ENCODE data around the gene LRPPRC.

Gene LRPPRC

GRCh38 chr2:43852196-43852730 is 143.5 kb downstream of the LRPPRC start:
- DNase-seq, result no peak

GRCh38 chr2:43851011-43851980 is 144.5 kb downstream of the LRPPRC start:
- DNase-seq, result no peak

- no peak for DNase-seq
Measured at GRCh38 chr2:43848214-43848613, 147.6 kb downstream of the LRPPRC start.

DNA sequence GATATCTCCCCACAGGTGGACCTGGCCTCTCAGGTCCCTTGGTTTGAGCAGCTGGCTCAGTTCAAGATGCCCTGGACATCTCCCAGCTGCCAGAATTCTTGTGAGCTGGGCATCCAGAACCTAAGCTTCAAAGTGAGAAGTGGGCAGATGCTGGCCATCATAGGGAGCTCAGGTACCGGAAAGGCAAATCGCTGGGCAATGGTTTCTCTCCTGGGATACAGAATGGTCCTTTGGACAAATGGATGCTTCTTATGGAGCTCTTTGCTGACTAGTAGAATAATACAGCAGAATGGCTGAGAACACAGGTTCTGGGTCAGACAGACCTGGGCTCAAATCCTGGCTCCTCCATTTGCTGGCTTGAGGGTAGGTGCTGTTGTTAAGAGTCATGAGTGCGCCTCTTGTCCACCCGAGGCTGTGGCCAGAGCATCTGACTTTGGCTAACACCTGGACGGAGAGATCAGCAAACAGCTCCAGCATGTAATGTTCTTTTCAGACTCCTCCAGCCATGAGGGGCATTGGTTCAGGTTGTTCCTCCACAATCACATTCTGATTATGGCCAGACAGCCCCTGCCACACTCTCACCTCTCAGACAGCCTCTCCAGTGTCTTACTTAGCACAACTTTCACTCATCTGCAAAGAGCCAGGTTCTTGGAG is 149.5 kb downstream of the LRPPRC start:
- DNase-seq, result no peak

GRCh38 chr2:43845181-43845580 is 150.6 kb downstream of the LRPPRC start:
- DNase-seq, result no peak

DNA sequence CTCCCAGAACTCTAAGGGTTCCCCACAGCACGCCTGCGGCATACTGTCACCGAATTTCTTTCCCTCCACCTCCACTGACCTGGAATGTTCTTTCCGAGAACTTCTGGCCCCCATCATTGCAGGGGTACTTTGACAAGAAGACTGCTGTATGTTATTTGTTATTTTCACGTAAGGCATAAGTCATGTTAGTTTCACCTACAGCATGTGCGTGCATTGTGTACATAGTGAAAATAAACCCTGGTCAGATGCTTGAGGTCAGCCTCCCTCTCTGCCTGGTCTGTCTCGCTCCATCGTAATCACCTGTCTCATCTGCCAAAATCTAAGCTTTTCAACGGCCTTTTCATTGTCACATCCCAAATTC is 152.9 kb downstream of the LRPPRC start:
- no peak for DNase-seq

GRCh38 chr2:43841949-43842865 is 153.6 kb downstream of the LRPPRC start:
- DNase-seq, result no peak

DNA sequence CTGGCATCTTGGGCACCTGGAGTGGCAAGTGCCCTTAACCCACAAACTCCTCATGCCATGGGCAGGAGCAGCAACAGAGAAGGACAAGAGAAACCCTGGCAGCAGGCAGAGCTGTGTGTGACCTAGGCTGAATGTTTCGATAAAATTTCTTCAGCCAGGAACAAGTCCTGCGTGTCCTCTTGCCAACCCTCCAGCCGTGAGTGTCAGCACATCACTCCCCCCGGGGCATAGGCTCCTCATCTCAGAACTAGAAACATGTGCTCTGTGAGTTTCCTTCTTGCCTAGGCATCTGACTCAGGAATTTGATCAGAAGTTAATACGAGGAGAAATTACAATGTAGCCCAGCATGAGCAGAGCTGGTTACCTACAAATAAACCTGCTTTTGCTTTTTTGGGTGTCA is 154.8 kb downstream of the LRPPRC start:
- DNase-seq, result no peak

GRCh38 chr2:43839776-43840564 is 155.8 kb downstream of the LRPPRC start:
- DNase-seq, result no peak

DNA sequence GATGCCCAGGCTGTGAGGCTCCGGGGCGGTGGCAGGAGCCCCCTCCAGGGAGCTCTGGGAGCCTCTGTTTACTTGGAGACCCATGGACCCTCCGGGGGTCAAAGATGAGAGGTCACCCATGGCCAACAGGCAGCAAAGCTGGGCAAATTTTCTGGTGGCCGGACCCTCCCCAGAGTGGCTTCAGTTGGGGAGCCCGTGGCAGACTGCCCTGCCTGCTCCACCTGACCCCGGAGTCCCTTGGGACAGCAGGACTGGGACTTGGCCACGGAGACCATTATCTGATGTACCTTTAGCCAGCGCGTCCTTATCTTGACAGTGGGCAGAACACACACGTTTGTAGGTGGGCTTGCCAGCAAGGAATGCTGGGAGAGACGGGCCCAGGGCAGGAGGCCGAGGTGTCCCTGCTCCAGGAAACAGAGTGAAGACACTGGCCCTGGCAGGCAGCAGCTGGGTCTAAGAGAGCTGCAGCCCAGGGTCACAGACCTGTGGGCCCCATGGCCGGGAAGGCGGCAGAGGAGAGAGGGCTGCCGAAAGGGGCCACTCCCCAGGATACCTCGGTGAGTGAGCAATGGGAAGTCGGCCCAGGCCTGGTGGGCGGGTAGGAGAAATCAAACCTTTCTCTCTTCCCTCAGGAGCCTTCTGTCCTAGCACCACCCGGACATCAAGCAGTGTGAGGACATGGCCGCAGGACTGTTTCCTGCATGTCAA is 157.1 kb downstream of the LRPPRC start, which contains the start of the genes ABCG5 and ABCG8:
TSS of gene ABCG5 (minus strand) at position 280 of the 708 bp plus-strand sequence. CDS start at position 120, 160 bp downstream.
TSS of gene ABCG8 (plus strand) at position 412 of the 708 bp plus-strand sequence. CDS start at position 495, 83 bp downstream.
- DNase-seq, result no peak

DNA sequence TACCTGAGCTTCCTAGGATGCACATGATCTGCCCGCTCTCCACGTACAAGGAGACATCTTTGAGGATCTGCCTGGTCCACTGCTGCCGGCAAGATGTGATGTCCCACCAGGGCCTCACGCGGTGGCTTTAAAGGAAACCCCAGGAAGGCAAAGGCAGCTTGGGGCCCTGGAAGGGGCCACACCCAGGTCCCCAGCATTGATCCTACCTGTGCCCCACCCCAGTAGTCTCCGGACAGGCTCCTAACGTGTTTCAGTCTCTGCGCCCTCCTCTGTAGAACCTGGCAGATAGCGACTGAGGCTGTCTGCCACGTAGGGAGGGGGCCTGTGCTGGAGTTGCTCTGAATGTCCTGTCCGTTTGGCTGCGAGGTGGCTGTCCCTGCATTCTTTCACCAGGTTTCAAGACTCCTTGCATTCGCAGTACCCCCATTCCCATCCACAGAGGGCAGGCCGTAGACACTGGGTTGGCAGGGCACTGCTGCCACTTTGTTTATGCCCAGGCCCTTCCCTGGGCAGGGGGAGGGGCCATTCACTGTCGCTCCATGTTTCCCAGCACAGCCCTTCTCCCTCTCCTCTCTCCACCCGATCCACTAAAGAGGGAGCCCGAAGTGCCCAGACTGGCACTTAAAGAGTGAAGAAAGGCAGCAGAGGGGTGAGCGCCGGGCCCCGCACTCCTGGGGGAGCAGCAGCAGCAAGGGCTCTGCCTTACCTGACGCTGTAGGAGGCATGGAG is 157.8 kb downstream of the LRPPRC start:
- DNase-seq, result no peak

DNA sequence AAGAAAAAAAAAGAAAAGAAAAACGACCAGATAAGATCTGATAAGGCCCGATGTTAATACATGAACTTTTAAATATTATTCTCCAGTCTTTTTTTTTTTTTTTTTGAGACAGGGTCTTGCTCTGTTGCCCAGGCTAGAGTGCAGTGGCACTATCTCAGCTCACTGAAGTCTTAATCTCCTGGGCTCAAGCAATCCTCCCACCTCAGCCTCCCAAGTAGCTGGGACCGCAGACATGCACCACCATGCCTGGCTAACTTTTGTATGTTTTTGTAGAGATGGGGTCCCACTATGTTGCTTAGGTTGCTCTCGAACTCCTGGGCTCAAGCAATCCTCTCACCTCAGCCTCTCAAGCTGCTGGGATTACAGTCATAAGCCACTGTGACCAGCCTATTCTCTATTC is 158.8 kb downstream of the LRPPRC start:
- DNase-seq, result no peak
